ENCODE measurements around the gene NCKAP5.

GRCh38 chr2:133553838-133554408, 14.3 kb downstream of the NCKAP5 start:
- TF ChIP-seq POLR2A (IDR thresholded peaks at IDR 0.05) (no peak), CTCF (IDR thresholded peaks at IDR 0.05) (no peak)

Measured in ovary (tissue), 3 donors.